Cardiac muscle cell (in vitro differentiated cells and primary cell): ENCODE measurements around the gene MVK. TPM values are rescaled to one million over a fixed set of nuclear protein-coding genes. Genes with fewer than 3 reads are reported as not detected.
A peak's percentile ranks its signal among the peaks of the same experiment; 100 is the strongest.

Source experiments
- DNase-seq, 2 donors: peaks; one replicate each; pipeline versions ENCODE4 v3.0.0 to v3.0.0-alpha.2; 2010 to 2017; ENCODE audit warnings: low read depth in 1 of 2, low spot score in 1 of 2
- H3K27ac ChIP-seq: fragments of 200-600 bp; sonication (generic); 2 replicates; pipeline ENCODE4 v1.5.1; 2016
- H3K27me3 ChIP-seq: fragments of 200-600 bp; sonication (generic); 2 replicates; pipeline ENCODE4 v1.6.0; 2016; ENCODE audit warnings: control low read depth
- H3K36me3 ChIP-seq: fragments of 200-600 bp; sonication (generic); 2 replicates; pipeline ENCODE4 v1.5.1; 2016; ENCODE audit warnings: control low read depth
- H3K4me1 ChIP-seq: fragments of 200-600 bp; sonication (generic); 2 replicates; pipeline ENCODE4 v1.8.1; 2017; ENCODE audit warnings: low read depth, mild to moderate bottlenecking, mixed run types
- H3K4me3 ChIP-seq: fragments of 200-600 bp; sonication (generic); 2 replicates; pipeline ENCODE4 v1.5.1; 2016; ENCODE audit warnings: mild to moderate bottlenecking
- H3K9me3 ChIP-seq: fragments of 200-600 bp; sonication (generic); 2 replicates; pipeline ENCODE4 v1.5.1; 2017; ENCODE audit warnings: low read depth, mild to moderate bottlenecking, control low read depth
- polyA plus RNA-seq: library from polyadenylated mRNA; unstranded; fragments of >200 nt; fragmentation: Nextera tagmentation; extraction: Ambion mirVana; gene quantifications from 2 replicates; pipeline ENCODE4 v1.2.1, GENCODE V29; 2016
- total RNA-seq: library from RNA; depleted of rRNA; stranded (reverse); fragments of >200 nt; gene quantifications from 2 replicates; pipeline ENCODE4 v1.2.3, GENCODE V29; 2016
- TF ChIP-seq, protein P1 (sequence below): IDR thresholded peaks from 2 replicates; pipeline ENCODE4 v1.5.1; 2012; ENCODE audit warnings: low read depth, mild to moderate bottlenecking, low read length

Gene MVK
- total and polyA plus RNA-seq, 2 experiments from 2014 or later: 29.0 to 56.1 TPM

DNA sequence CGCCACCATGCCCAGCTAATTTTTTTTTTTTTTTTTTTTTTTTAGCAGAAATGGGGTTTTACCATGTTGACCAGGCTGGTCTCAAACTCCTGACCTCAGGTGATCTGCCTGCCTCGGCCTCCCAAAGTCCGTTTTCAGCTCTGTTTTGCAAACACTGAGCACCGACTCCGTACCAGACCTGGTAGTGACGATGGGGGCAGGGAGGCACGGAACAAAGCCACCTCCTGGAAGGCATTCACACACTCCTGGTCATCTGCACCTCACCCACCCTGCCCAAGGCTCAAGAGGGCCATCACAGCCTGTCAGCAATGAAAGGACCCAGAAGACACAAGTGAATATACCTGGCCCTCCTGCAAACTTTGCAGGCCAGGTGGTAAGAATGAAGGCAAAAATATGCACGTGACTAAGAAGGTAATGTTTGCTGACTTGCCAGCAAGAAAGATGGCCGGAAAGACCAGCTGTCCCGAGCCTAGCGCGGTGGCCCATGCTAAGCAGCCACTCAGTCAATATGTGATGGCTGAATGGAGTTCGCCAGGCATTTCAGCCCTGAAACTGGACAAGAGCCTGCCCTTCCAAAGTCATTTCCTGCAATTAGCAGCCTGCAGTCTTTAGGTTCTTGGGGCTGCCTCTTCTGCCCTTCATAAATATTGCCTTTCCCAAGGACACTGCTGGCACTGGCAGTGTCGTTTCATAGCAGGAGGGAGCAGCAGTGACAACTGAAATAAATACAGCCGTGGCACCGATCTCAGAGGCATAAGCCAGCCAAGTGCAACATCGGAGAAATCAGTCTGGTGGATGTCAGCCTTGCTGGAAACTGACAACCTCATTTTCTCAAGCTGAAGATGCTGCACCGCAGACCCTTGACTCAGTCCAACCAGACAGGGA, 17.9 kb upstream of the MVK start:
- Histone ChIP-seq H3K9me3 (no peaks in the 10 kb centered on the region), H3K27ac (no peak overlapping the region), H3K4me3 (no peak overlapping the region), H3K4me1 (peaks cover 14% of the 10 kb centered on the region), H3K36me3 (no peaks in the 10 kb centered on the region), H3K27me3 (no peaks in the 10 kb centered on the region)
- TF ChIP-seq, protein P1, sequence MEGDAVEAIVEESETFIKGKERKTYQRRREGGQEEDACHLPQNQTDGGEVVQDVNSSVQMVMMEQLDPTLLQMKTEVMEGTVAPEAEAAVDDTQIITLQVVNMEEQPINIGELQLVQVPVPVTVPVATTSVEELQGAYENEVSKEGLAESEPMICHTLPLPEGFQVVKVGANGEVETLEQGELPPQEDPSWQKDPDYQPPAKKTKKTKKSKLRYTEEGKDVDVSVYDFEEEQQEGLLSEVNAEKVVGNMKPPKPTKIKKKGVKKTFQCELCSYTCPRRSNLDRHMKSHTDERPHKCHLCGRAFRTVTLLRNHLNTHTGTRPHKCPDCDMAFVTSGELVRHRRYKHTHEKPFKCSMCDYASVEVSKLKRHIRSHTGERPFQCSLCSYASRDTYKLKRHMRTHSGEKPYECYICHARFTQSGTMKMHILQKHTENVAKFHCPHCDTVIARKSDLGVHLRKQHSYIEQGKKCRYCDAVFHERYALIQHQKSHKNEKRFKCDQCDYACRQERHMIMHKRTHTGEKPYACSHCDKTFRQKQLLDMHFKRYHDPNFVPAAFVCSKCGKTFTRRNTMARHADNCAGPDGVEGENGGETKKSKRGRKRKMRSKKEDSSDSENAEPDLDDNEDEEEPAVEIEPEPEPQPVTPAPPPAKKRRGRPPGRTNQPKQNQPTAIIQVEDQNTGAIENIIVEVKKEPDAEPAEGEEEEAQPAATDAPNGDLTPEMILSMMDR: no peak
- no peak for DNase-seq

DNA sequence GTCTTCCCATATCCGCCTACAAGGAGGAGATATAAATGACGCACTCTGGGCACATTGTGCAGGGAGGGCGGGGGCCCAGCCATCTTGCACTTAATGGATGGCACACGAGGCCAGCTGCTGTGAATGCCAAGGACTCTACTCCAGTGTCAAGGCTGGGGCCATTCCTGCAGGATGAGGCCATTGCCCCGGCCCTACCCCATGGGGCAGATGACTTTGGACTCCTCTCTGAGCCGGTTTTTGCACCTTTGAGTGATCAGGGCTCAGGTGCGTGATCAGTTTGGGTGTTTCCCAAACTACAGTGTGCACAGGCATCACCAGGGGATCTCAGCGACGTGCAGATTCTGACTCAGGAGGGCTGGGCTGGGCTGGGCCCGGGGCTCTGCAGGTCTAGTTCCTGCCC, 16.4 kb upstream of the MVK start:
- no peak for DNase-seq
- Histone ChIP-seq H3K36me3 (no peaks in the 10 kb centered on the region), H3K27me3 (no peaks in the 10 kb centered on the region), H3K4me3 (no peak overlapping the region), H3K9me3 (no peaks in the 10 kb centered on the region), H3K27ac (no peak overlapping the region), H3K4me1 (peaks cover 14% of the 10 kb centered on the region)
- TF ChIP-seq, protein P1: no peak

DNA sequence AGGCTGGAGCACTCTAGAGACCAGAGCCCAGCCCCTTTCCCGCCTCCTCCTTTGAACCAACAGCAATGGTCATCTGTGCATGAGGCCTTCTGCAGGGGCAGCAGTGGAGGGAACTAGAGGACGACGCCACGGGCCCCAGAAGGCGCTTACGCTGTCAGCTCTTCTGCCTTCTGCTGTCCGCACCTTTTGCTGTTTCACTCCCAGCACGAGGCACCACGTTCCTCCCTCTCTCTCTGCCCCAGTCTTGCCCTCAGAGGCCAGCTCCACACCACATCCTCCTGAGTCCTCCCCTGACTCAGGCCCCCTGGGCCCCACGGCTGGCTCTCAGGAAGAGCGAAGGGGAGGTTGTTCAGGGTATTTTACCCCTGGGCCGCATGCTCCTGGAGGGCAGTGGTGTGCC, 15.8 kb upstream of the MVK start:
- peaks cover 14% of the 10 kb centered on the region for H3K4me1 ChIP-seq
- DNase-seq: no peak
- no peaks in the 10 kb centered on the region for H3K36me3 ChIP-seq
- no peaks in the 10 kb centered on the region for H3K27me3 ChIP-seq
- TF ChIP-seq, protein P1: no peak
- H3K27ac ChIP-seq: peak overlapping the region; percentile 64
- H3K9me3 ChIP-seq: no peaks in the 10 kb centered on the region
- H3K4me3 ChIP-seq: no peak overlapping the region

DNA sequence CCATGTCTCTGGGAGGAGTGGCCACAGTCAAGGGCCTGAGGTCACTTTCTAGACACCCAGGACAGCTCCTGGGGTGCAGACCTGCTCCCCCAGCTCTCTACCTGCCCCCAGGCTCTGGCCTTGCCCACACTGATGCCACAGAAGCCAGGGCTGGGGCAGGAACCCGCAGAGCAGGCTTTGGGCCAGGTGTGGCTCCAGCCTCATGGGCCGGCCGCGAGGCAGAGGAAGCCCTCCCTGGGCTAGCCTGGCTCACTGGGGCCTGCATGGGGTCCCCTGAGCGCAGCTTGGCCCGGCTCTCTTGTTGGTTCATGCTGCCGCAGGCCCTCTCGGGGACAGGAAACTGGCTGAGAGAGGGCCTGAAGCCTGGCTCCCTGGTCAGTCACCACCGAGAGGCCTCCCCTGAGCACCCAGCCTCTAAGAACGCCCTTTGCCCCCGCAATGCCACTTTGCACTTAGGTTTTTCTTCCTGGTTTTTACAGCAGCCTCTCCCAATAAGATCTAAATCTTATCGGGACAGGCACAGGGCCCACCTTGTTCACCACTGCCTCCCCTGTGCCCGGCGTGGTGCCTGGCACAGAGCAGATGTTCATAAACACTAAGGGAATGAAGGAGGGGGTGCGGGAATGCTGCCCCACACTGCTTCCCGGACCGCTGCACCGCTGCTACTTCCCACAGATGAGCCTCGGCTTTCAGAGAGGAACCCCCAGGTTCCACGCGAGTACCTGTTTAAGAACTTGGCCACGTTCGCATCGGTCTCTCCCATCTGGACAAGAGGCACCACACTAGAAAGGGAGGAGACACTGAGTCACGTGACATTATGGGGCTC, 15.0 kb upstream of the MVK start:
- TF ChIP-seq, protein P1: no peak
- H3K4me3 ChIP-seq: no peak overlapping the region
- no peaks in the 10 kb centered on the region for H3K36me3 ChIP-seq
- H3K27me3 ChIP-seq: no peaks in the 10 kb centered on the region
- no peaks in the 10 kb centered on the region for H3K9me3 ChIP-seq
- H3K27ac ChIP-seq: peak overlapping the region; percentile 64
- peaks cover 14% of the 10 kb centered on the region for H3K4me1 ChIP-seq
- DNase-seq: no peak

DNA sequence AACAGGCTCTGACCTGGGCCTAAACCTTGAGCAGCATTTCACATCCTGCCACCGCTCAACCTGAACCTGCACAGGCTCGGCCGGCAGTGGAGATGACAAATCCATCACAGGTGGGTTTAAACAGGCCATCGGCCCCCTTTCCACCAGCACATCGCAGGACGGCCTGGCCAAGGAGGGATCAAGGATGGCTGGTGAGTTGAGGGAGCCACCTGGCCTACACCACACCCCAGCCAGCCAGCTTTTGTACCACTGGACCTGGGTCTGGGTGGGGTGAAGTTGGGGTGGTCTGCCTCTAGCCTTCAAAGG, 14.4 kb upstream of the MVK start:
- peaks cover 14% of the 10 kb centered on the region for H3K4me1 ChIP-seq
- DNase-seq: no peak
- no peaks in the 10 kb centered on the region for H3K9me3 ChIP-seq
- no peaks in the 10 kb centered on the region for H3K27me3 ChIP-seq
- H3K27ac ChIP-seq: no peak overlapping the region
- H3K4me3 ChIP-seq: no peak overlapping the region
- TF ChIP-seq, protein P1: no peak
- H3K36me3 ChIP-seq: no peaks in the 10 kb centered on the region
